Vagina (tissue), 2 donors: ENCODE measurements around the gene PAIP2B. TPM values are rescaled to one million over a fixed set of nuclear protein-coding genes. Genes with fewer than 3 reads are reported as not detected.

Experiments
- DNase-seq, 2 donors: peaks; one replicate each; pipeline ENCODE4 v3.0.0-alpha.2; 2017; ENCODE audit errors: extremely low spot score in 2 of 2
- H3K27ac ChIP-seq: fragments of 200-600 bp; sonication (generic); one replicate; pipeline ENCODE4 v1.5.1; 2019
- H3K27me3 ChIP-seq: fragments of 200-600 bp; sonication (generic); one replicate; pipeline ENCODE4 v1.5.1; 2019
- H3K36me3 ChIP-seq, 2 donors: fragments of 200-600 bp; sonication (generic); one replicate each; pipeline ENCODE4 v1.5.1; 2017 to 2019
- H3K4me1 ChIP-seq: fragments of 200-600 bp; sonication (generic); one replicate; pipeline ENCODE4 v1.5.1; 2019
- H3K4me3 ChIP-seq, 2 donors: fragments of 200-600 bp; sonication (generic); 1 replicate in 1 of 2; 2 replicates in 1 of 2; pipeline ENCODE4 v1.5.1; 2016 to 2019
- H3K9me3 ChIP-seq: fragments of 200-600 bp; sonication (generic); one replicate; pipeline ENCODE4 v1.5.1; 2019
- POLR2A ChIP-seq, 2 donors: fragments of 450-650 bp; IDR thresholded peaks; one replicate each; pipeline ENCODE4 v1.6.1; 2017; ENCODE audit warnings: antibody characterized with exemption in 2 of 2, mild to moderate bottlenecking in 2 of 2, moderate library complexity in 2 of 2
- POLR2AphosphoS5 ChIP-seq, 2 donors: sonication (generic); formaldehyde crosslinking; IDR thresholded peaks; one replicate each; pipeline ENCODE4 v1.9.0; 2017; ENCODE audit warnings: antibody characterized with exemption in 2 of 2, mild to moderate bottlenecking in 2 of 2, low read depth in 1 of 2; ENCODE audit not compliant: insufficient read depth in 1 of 2
- intact Hi-C: fragments of 100-400 bp; cut with DNase I; formaldehyde crosslinking; loops from one replicate; pipeline ENCODE4 v1.15.1; 2023
- small RNA-seq: library from RNA; depleted of rRNA; stranded (forward); fragments of <200 nt; gene quantifications from one replicate; pipeline ENCODE3, GENCODE V24; 2016
- total RNA-seq: library from RNA; depleted of rRNA; stranded (reverse); fragments of >200 nt; gene quantifications from one replicate; pipeline ENCODE4 v1.2.3, GENCODE V29; 2016
- TF ChIP-seq, protein P1 (sequence below), 3 experiments: fragments of 450-650 bp in 2 of 3; fragments of 200-600 bp in 1 of 3; sonication (generic) in 1 of 3; IDR thresholded peaks; one replicate each; pipeline ENCODE4 v1.5.1; 2017 to 2019; ENCODE audit warnings: antibody characterized with exemption in 3 of 3, mild to moderate bottlenecking in 2 of 3, moderate library complexity in 2 of 3

PAIP2B gene
- total RNA-seq, 1 donor from 2014 or later: 7.6 TPM

DNA sequence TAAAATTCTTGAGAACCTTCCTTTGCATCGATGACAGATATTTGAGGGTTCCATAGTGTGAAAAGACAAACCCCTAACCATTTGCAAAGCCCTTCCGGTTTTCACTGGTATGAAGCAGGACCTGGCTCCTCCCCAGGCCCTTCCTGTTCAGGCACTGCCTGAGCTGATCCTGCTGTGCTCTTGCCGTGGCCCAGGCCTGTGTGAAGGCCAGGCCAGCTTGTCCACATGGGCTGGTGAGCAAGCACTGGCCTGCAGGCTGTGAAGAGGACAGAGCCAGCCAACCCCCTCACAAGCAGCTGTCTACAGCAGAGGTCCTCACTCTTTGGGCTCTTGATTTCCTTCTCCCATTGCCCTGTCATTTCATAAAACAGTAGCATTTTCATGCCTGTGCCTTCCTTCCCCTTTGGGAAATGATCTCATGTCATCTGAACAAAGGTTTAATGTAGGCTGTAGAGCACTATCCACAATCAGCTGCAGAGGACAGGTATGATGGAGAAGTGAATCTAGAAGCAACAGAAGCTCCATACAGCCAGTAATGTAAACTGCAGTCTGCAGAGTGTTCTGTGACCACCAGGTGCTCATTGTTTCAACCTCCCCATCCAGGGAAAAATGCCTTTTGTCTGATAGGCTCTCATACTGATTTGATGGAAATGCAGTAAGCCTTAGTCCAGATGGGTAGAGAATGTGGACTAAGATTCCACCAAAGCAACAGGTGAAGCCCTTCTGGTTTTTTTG, 76.7 kb downstream of the PAIP2B start:
- Histone ChIP-seq H3K9me3 (no peaks in the 10 kb centered on the region), H3K27ac (no peak overlapping the region), H3K4me3 (no peak overlapping the region), H3K27me3 (no peaks in the 10 kb centered on the region), H3K4me1 (no peaks in the 10 kb centered on the region), H3K36me3 (peaks cover 0 to 50% of the 10 kb centered on the region in 2 donors)
- intact Hi-C loops: no loop called here
- DNase-seq: no peak
- TF ChIP-seq POLR2A (IDR thresholded peaks at IDR 0.05): no peak
- no peak for TF ChIP-seq POLR2AphosphoS5 (IDR thresholded peaks at IDR 0.05; ENCODE audit: insufficient read depth in 1 of 2, low read depth in 1 of 2)
- TF ChIP-seq, protein P1, sequence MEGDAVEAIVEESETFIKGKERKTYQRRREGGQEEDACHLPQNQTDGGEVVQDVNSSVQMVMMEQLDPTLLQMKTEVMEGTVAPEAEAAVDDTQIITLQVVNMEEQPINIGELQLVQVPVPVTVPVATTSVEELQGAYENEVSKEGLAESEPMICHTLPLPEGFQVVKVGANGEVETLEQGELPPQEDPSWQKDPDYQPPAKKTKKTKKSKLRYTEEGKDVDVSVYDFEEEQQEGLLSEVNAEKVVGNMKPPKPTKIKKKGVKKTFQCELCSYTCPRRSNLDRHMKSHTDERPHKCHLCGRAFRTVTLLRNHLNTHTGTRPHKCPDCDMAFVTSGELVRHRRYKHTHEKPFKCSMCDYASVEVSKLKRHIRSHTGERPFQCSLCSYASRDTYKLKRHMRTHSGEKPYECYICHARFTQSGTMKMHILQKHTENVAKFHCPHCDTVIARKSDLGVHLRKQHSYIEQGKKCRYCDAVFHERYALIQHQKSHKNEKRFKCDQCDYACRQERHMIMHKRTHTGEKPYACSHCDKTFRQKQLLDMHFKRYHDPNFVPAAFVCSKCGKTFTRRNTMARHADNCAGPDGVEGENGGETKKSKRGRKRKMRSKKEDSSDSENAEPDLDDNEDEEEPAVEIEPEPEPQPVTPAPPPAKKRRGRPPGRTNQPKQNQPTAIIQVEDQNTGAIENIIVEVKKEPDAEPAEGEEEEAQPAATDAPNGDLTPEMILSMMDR (IDR thresholded peaks at IDR 0.05): no peak

DNA sequence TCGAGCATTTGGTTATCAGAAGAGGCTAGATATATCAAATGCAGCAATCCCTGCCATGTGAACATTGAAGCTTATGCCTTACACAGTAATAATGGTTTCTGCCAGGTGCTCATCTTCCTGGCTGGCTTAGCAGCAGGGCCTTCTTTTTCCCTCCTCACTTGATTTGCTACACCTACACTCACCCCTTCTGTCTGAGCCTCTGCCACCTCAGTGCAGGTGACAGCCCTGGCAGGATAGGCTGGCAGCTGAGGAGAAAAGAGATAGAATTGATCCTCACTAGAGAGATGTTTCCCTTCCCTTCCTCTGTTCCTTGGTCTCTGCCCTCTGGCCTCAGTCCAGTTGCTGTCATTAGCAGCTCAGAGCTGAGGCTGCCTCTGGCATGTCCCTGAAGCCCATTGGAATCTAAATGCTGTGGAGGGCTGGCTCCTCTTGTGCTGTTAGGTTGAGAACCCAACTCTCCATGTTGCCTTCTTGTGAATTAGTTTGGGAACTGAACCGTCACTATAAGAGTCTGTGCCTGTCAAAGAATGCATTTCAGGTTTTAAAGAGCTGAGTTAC, 78.3 kb downstream of the PAIP2B start:
- intact Hi-C loops: no loop called here
- no peaks in the 10 kb centered on the region for H3K4me1 ChIP-seq
- DNase-seq: no peak
- H3K27ac ChIP-seq: no peak overlapping the region
- no peaks in the 10 kb centered on the region for H3K9me3 ChIP-seq
- no peaks in the 10 kb centered on the region for H3K27me3 ChIP-seq
- no peak for TF ChIP-seq POLR2AphosphoS5 (IDR thresholded peaks at IDR 0.05; ENCODE audit: insufficient read depth in 1 of 2, low read depth in 1 of 2)
- no peak overlapping the region for H3K4me3 ChIP-seq
- peaks cover 0 to 66% of the 10 kb centered on the region in 2 donors for H3K36me3 ChIP-seq

DNA sequence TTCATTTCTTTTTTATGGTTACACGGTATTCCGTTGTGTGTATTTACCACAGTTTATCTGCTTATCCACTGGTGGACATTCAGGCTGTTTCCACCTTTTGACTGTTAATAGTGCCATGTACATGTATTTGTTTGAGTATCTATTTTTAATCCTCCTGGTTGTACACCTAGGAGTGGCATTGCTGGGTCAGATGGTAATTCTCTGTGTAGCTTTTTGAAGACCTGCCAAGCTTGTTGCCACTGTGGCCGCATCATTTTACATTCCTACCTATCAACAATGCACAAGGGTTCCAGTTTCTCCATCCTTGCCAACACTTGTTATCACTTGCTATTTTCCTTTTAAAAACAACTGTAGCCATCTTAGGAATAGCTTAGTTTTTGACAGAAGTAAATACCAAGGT, 83.1 kb downstream of the PAIP2B start:
- H3K36me3 ChIP-seq: peaks cover 8 to 97% of the 10 kb centered on the region in 2 donors
- intact Hi-C loops: no loop called here
- H3K9me3 ChIP-seq: no peaks in the 10 kb centered on the region
- DNase-seq: no peak
- H3K27ac ChIP-seq: no peak overlapping the region
- H3K27me3 ChIP-seq: no peaks in the 10 kb centered on the region
- no peak overlapping the region for H3K4me3 ChIP-seq
- TF ChIP-seq POLR2AphosphoS5 (IDR thresholded peaks at IDR 0.05; ENCODE audit: insufficient read depth in 1 of 2, low read depth in 1 of 2): no peak
- no peak for TF ChIP-seq POLR2A (IDR thresholded peaks at IDR 0.05)
- TF ChIP-seq, protein P1 (IDR thresholded peaks at IDR 0.05): no peak
- no peaks in the 10 kb centered on the region for H3K4me1 ChIP-seq

DNA sequence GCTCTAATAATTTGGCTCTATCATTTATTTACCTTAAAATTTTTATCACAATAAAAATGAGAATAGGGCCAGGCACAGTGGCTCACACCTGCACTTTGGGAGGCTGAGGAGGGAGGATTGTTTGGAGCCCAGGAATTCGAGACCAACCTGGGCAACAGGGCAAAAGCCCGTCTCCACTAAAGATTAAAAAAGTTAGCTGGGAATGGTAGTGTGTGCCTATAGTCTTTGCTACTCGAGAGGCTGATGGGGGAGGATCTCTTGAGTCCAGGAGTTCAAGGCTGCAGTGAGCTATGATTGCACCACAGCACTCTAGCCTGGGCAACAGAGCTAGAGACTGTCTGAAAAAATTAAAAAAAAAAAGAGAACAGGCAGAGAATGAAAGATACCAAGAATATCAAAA, 90.7 kb downstream of the PAIP2B start:
- Histone ChIP-seq H3K4me3 (no peak overlapping the region), H3K4me1 (peaks cover 16% of the 10 kb centered on the region), H3K27ac (no peak overlapping the region), H3K9me3 (no peaks in the 10 kb centered on the region), H3K27me3 (no peaks in the 10 kb centered on the region), H3K36me3 (peaks cover 8 to 67% of the 10 kb centered on the region in 2 donors)
- no peak for DNase-seq
- intact Hi-C loops: no loop called here
- TF ChIP-seq POLR2A (IDR thresholded peaks at IDR 0.05) (no peak), POLR2AphosphoS5 (IDR thresholded peaks at IDR 0.05; ENCODE audit: insufficient read depth in 1 of 2, low read depth in 1 of 2) (no peak)
- TF ChIP-seq, protein P1 (IDR thresholded peaks at IDR 0.05): no peak

DNA sequence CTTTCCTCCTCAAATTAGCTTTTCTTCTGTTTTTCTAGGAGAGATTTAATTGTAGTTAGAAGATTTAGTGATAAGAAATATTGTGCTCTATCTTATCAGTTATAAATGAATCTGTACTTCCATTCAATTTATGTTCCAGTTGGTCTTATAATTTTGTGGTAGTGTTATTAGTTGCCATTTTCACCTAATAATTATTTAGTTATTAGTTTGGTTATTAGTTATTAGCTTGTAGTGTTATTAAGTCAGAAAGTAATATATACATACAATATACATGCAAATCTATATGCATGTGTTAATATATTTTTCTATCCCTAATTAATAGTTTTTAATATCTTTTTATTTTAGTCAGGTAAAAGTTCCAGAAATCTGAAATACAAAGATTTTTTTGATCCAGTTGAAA, 93.3 kb downstream of the PAIP2B start:
- intact Hi-C loops: no loop called here
- no peak for DNase-seq
- Histone ChIP-seq H3K4me1 (peaks cover 29% of the 10 kb centered on the region), H3K9me3 (no peaks in the 10 kb centered on the region), H3K36me3 (peaks cover 0 to 44% of the 10 kb centered on the region in 2 donors), H3K27ac (no peak overlapping the region), H3K27me3 (no peaks in the 10 kb centered on the region), H3K4me3 (no peak overlapping the region)
- no peak for TF ChIP-seq POLR2A (IDR thresholded peaks at IDR 0.05)
- TF ChIP-seq POLR2AphosphoS5 (IDR thresholded peaks at IDR 0.05; ENCODE audit: insufficient read depth in 1 of 2, low read depth in 1 of 2): no peak

Small RNAs within 50 kb of the gene (small RNA-seq; reads per million reads assigned to genes)
- gene AC007881.1: not detected

Other genes with a start within 250 kb of the PAIP2B start
- 4.9 TPM for gene ANKRD53, start 248.5 kb downstream of the PAIP2B start, total RNA-seq
- 29.0 TPM for gene TEX261, start 232.2 kb downstream of the PAIP2B start, total RNA-seq
- 110 TPM for gene NAGK, start 158.5 kb downstream of the PAIP2B start, total RNA-seq
- 12.8 TPM for gene MCEE, start 96.9 kb downstream of the PAIP2B start, total RNA-seq
- gene MPHOSPH10, start 96.5 kb downstream of the PAIP2B start, total RNA-seq: 21.6 TPM
- gene ZNF638, start 104.7 kb upstream of the PAIP2B start, total RNA-seq: 139 TPM
- 10.1 TPM for gene DYSF, start 226.5 kb upstream of the PAIP2B start, total RNA-seq